Stimulated activated CD4-positive, alpha-beta T cell treated with anti-CD3 and anti-CD28 coated beads, Interleukin-1b, Interleukin-23, amount 100 ng/mL, for 24 hours (primary cell): Measurements from ENCODE around the gene HSFX3.
"Not testable (repeated sequence)": the region's sequence is repeated elsewhere in the genome, so short reads cannot be mapped to it uniquely, and the experiment has no call there.

ENCODE experiments used
- DNase-seq, 4 experiments: peaks; one replicate each; pipeline ENCODE4 v3.0.0-alpha.2; 2020; ENCODE audit warnings: low read depth in 4 of 4, low spot score in 1 of 4

HSFX3 gene

DNA sequence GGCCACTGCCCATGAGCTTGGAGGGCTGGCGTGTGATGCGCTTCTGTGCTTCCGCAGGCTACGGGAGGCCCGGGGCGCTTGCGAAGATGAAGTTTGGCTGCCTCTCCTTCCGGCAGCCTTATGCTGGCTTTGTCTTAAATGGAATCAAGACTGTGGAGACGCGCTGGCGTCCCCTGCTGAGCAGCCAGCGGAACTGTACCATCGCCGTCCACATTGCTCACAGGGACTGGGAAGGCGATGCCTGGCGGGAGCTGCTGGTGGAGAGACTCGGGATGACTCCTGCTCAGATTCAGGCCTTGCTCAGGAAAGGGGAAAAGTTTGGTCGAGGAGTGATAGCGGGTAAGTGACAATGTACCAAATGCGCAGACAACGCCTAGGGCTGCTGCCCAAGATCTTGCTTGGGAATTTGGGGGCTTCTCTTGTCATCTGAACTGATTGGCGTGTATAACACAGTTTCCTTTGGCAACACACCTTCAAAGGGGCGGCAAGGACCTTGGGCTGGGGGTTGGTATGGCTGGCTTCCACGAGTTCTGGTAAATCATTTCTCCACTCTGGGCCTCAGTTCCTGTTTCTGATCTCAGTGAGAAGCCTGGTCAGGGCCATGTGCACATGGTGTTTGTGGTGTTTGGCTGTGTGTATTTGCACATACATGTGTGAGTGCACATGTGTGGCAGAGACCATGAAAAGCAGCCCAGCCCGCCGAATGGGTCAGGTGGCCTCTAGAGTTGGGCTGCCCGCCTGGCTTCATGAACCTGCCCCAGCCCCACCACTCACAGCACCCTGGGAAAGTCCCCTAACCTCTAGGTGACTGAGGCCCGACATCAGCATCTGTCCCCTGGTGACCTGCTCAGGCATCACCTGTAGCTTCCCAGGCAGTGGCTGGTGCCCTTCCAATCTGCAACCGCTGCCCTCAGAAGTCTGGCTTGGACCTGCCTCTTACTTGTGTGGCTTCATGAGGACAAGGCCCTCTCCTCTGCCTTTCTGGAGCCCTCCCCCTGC, 3.9 kb downstream of the HSFX3 start:
- DNase-seq = not testable (repeated sequence)

- DNase-seq = no peak
Measured at GRCh38 chrX:149541521-149542047, 8.1 kb downstream of the HSFX3 start.

- peak; percentile 66 to 80 (median 72) for DNase-seq
Measured at GRCh38 chrX:149540621-149541520, 8.9 kb downstream of the HSFX3 start, which contains the start of gene EOLA1. Gene EOLA1 (plus strand): TSS chrX:149541012. CDS start chrX:149545631, 4,619 bp downstream.

DNA sequence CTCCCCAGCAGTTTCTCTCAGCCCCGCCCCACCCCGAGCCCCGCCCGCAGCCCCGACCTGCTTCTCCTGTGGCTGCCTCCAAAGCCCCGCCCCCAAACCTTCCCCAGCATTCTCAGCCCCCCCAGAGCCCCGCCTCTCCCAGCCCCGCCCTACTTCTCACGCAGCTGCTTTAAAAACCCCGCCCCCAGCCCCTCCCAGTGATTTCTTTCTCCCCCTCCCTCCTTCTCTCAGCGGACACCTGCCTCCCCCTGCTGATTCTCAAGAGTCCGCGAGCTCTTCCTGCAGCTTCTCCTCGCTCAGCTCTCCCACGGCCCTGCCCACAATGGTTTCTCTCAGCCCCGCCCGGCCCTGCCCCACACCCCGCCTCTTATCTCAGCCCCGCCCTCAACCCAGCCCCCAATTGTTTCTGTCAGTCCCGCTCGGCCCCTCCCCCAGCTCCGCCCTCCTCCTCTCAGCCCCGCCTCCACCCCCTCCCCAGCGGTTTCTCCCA, 9.5 kb downstream of the HSFX3 start:
- peak; percentile 71 to 86 (median 80) for DNase-seq

DNA sequence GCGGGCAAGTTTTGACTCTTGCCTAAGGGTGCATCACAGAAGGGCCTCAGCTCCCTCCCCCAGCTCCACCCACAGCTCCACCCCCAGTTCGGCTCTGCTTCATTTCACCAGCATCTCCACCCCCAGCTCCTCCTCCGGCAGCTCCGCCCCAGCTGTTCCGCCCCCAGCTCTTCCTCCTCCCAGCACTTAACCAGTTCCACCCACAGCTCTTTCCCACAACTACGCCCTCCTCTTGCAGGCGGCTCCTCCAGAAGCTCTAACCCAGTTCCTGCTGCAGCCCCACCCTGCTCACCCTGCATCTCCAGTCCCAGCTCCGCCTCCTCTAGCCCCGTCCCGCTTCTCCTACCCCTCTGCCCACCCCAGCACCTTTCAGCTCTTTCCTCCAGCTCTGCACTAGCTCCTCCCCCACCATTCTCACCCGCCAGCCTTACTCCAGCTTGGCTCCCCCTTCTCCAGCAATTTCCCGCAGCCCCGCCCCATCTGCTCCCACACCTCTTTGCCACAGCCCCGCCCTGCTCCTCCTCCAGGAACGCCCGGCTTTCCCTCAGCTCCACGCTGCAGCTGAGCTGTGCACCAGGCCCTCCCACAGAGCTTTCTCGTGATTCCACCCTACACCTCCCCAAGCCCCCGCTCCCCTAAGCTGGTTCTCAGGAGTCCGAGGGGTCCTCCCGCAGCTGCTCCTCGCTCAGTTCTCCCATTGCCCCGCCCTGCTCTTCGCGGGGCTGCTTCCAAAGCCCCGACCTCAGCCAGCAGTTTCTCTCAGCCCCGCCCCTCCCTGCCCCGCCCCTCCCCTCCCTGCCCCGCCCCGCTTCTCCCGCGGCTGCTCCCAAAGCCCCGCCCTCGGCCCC, 10.2 kb downstream of the HSFX3 start:
- DNase-seq = peak; percentile 34 to 77 (median 54)

GRCh38 chrX:149537474-149537873, 12.2 kb downstream of the HSFX3 start:
- DNase-seq = not testable (repeated sequence)

GRCh38 chrX:149534926-149535602, 14.7 kb downstream of the HSFX3 start:
- DNase-seq = not testable (repeated sequence)

GRCh38 chrX:149533999-149534398, 15.7 kb downstream of the HSFX3 start:
- DNase-seq = not testable (repeated sequence)

DNA sequence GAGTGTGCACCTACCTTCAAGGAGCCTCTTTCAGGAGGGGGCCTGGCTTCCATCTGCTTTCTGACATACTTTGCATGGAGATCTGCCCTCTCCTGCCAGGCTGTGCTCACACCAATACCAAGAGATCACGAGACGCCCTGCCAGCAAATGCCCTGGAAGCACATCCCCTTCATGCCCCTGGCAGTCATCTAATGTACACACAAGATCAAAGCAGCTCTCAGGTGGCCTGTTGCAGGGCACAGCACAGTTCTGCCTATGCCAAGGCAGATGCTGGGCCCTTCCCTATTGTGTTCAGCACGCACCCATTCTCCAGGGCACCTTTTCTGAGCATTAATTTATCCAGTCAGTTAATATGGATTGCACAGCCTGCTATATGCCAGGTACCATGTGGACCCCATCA, 16.9 kb downstream of the HSFX3 start:
- DNase-seq = not testable (repeated sequence)

DNA sequence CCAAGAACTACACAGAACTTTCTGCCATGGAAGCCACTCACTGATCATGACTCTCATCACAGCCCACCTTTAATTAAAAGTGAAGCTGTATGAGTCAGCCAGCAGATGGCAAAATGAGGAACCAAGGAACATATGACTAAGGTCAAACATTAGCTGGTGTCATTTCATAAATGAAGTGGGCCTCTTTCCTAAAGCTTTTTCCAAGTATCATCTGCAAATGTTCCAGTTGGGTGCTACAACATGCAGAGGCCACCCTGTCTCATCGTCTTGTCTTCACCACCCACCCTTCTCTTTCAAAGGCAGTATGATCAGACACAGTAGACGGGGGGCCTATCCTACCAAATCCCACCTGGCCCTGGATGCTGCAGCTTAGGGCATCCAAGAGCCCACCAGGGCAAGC, 18.1 kb downstream of the HSFX3 start:
- no peak for DNase-seq

DNA sequence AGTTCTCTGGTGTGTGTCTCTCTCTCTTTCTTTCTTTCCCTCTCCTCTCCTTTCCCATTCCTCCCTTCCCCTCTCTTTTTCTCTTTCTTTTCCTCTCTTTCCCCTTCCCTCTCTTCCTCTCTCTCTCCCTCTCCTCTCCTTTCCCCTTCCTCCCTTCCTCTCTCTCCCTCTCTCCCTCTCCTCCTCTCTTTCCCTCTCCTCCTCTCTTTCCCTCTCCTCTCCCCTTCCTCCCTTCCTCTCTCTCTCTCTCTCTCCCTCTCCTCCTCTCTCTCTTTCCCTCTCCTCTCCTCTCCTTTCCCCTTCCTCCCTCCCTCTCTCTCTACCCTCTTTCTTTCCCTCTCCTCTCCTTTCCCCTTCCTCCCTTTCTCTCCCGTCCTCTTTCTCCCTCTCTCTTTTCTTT, 21.3 kb downstream of the HSFX3 start:
- no peak for DNase-seq

DNA sequence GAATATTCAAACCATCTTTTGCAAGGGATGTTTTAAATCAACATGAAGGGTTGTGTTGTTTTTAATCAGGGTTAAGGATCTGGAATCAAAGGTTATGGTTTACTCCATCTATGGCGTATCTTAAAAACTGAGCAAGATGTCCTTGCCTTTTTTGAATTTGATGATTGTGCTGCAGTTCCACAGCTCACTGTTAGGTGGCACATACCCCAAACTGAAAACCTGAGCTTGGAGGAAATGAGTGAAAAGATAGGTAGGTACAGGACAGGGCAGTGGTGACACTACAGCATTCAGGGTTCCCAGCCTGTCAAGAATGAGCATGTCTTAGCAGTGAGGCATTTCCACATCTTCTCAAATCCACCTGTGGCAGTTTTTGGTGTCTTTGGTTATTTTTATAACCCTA, 22.0 kb downstream of the HSFX3 start:
- no peak for DNase-seq

- not testable (repeated sequence) for DNase-seq
Measured at GRCh38 chrX:149526318-149527033, 23.2 kb downstream of the HSFX3 start.

- DNase-seq = not testable (repeated sequence)
Measured at GRCh38 chrX:149525903-149526302, 23.8 kb downstream of the HSFX3 start.

- DNase-seq = peak in 2 of 4 experiments; percentile 40 to 41
Measured at GRCh38 chrX:149525389-149525788, 24.3 kb downstream of the HSFX3 start.

DNA sequence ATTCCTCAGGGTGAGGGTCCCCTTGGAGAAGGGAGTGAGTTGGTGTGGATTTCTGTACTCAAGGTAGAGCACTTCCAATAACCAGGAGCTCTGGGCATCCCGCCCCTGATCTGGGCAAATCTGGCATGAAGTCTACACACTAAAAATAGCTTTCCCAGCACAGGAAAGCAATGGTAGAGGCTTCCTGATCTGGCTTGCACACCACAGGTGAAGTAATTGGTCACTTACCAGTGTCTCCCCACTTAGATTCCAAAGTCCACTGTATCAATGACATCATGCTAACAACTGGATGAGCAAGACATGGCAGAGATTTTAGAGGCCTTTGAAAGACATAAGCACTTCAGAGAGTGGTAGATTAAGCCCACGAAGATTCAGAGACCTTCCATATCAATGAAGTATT, 26.8 kb downstream of the HSFX3 start:
- no peak for DNase-seq

DNA sequence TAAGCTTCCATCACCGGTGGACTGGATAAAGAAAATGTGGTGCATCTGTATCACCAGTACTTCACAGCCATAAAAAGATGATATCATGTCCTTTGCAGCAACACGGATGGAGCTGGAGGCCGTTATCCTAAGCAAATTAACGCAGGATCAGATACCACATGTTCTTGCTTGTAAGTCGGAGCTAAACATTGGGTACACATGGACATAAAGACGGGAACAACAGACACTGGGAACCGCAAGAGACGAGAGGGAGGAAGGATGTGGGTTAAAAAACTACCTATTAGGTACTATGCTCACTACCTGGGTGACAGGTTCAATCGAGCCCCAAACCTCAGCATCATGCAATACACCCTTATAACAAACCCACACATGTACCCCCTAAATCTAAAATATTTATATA, 28.3 kb downstream of the HSFX3 start:
- no peak for DNase-seq

DNA sequence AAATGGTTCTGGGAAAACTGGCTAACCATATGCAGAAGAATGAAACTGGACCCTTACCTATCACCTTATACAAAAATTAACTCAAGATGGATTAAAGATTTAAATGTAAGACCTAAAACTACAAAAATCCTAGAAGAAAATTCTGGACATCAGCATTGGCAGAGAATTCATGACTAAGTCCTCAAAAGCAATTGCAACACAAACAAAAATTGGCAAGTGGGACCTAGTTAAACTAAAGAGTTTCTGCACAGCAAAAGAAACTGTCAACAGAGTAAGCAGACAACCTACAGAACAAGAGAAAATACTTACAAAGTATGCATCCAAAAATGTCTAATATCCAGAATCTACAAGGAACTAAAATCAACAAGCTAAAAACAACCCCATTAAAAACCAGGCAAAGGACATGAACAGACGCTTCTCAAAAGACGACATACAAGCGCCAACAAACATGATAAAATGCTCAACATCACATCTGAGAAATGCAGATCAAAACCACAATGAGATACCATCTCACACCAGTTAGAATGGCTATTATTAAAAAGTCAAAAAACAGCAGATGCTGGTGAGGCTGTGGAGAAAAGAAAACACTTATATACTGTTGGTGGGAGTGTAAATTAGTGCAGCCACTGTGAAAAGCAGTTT, 29.0 kb downstream of the HSFX3 start:
- DNase-seq = not testable (repeated sequence)
